Measurements from ENCODE around the gene MRPL37.

Gene MRPL37

GRCh38 chr1:54237586-54237985 is 37.6 kb downstream of the MRPL37 start:
- H3K9me3 Mint-ChIP-seq: no peaks in the 10 kb centered on the region
- no peak overlapping the region for H3K27ac Mint-ChIP-seq
- H3K36me3 Mint-ChIP-seq (ENCODE audit: low read depth): peaks cover 19% of the 10 kb centered on the region
- H3K27me3 Mint-ChIP-seq: no peaks in the 10 kb centered on the region
- no peak overlapping the region for H3K4me3 Mint-ChIP-seq
- no peaks in the 10 kb centered on the region for H3K4me1 Mint-ChIP-seq (ENCODE audit: low read depth)

GRCh38 chr1:54238353-54239034 is 38.5 kb downstream of the MRPL37 start:
- no peak overlapping the region for H3K4me3 Mint-ChIP-seq
- H3K4me1 Mint-ChIP-seq (ENCODE audit: low read depth): no peaks in the 10 kb centered on the region
- H3K27me3 Mint-ChIP-seq: no peaks in the 10 kb centered on the region
- peaks cover 19% of the 10 kb centered on the region for H3K36me3 Mint-ChIP-seq (ENCODE audit: low read depth)
- H3K27ac Mint-ChIP-seq: no peak overlapping the region
- no peaks in the 10 kb centered on the region for H3K9me3 Mint-ChIP-seq

DNA sequence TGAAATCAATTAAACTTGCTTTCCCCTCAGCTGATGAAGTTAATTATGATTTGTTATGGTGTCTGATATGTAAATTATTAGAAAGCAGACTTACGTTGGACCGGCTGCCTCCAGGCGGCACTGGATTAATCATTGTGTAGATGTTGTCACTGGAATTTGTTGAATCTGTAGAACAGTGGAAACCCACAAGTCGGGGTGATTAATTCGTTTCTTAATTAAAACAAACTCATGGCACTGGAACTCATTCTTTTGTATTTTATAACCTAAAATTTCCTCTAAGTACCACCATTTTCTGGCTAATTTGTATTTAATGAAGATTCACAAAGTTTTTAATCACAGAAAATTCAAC is 39.0 kb downstream of the MRPL37 start:
- Mint-ChIP-seq H3K4me3 (no peak overlapping the region), H3K27ac (no peak overlapping the region), H3K4me1 (ENCODE audit: low read depth) (no peaks in the 10 kb centered on the region), H3K27me3 (no peaks in the 10 kb centered on the region), H3K36me3 (ENCODE audit: low read depth) (peaks cover 19% of the 10 kb centered on the region), H3K9me3 (no peaks in the 10 kb centered on the region)

- Mint-ChIP-seq H3K27me3 (no peaks in the 10 kb centered on the region), H3K9me3 (no peaks in the 10 kb centered on the region), H3K4me3 (no peak overlapping the region), H3K4me1 (ENCODE audit: low read depth) (no peaks in the 10 kb centered on the region), H3K36me3 (ENCODE audit: low read depth) (peaks cover 19% of the 10 kb centered on the region), H3K27ac (no peak overlapping the region)
Measured at GRCh38 chr1:54239631-54240031, 39.7 kb downstream of the MRPL37 start.

DNA sequence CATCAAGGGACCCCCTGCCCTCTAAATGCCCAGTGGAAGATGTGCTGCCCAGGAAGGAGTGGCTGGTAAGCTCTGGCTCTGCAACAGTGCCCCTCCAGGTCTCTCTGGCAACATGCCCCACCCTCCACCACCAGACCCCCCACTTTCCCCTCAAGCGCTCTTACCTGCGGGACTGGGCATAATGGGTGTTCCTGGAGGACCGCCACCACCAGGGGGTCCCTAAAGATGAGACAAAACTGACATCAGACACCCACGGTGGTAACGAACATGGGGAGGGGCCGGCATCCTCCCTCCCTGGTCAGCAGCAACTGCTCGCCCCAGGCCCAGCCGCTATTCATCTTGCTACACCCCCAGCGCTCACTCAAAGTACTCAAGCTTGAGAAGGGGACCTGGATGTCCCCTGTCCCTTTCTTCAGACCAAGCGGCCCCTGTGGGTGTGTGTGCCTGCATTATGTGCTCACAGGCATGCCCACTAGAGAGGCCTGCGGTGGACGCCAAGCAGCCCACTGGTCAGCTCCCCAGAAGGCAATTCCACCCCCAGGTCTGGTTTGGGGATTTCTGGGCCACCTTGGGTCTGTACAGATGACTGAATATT is 40.9 kb downstream of the MRPL37 start:
- Mint-ChIP-seq H3K9me3 (no peaks in the 10 kb centered on the region), H3K27ac (no peak overlapping the region)

GRCh38 chr1:54241364-54241763 is 41.4 kb downstream of the MRPL37 start:
- Mint-ChIP-seq H3K4me1 (ENCODE audit: low read depth) (no peaks in the 10 kb centered on the region), H3K9me3 (no peaks in the 10 kb centered on the region), H3K27me3 (no peaks in the 10 kb centered on the region), H3K36me3 (ENCODE audit: low read depth) (peaks cover 14% of the 10 kb centered on the region), H3K4me3 (no peak overlapping the region), H3K27ac (no peak overlapping the region)

More for the DNA sequence above, 40.9 kb downstream of the MRPL37 start:
- Mint-ChIP-seq H3K36me3 (ENCODE audit: low read depth) (peaks cover 15% of the 10 kb centered on the region), H3K27me3 (no peaks in the 10 kb centered on the region), H3K4me1 (ENCODE audit: low read depth) (no peaks in the 10 kb centered on the region), H3K4me3 (no peak overlapping the region)

GRCh38 chr1:54243022-54243421 is 43.1 kb downstream of the MRPL37 start:
- H3K9me3 Mint-ChIP-seq: no peaks in the 10 kb centered on the region
- no peaks in the 10 kb centered on the region for H3K36me3 Mint-ChIP-seq (ENCODE audit: low read depth)
- no peak overlapping the region for H3K4me3 Mint-ChIP-seq

GRCh38 chr1:54244655-54245054 is 44.7 kb downstream of the MRPL37 start:
- Mint-ChIP-seq H3K4me3 (no peak overlapping the region), H3K4me1 (ENCODE audit: low read depth) (no peaks in the 10 kb centered on the region)

More at GRCh38 chr1:54243022-54243421, 43.1 kb downstream of the MRPL37 start:
- Mint-ChIP-seq H3K4me1 (ENCODE audit: low read depth) (no peaks in the 10 kb centered on the region), H3K27ac (peak overlapping the region; percentile 38), H3K27me3 (no peaks in the 10 kb centered on the region)

DNA sequence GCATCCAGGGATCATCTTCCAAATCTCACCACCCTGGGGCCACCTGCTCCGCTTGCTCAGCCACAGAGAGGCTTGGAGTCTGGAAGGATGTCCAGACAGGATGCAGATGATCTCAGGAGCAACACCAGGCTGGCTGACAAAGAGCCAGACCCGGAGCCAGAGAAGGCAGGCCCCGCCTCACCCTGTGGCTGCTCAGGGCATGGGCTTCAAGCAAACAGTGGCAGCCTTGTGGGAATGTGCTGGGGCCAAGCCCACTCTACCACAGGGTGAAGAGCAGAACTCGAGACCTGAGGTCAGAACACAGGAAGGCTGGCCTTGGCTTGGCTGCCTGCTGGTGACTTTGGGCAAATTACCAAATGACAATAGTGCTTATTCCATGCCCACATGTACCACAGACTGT is 45.5 kb downstream of the MRPL37 start:
- Mint-ChIP-seq H3K36me3 (ENCODE audit: low read depth) (no peaks in the 10 kb centered on the region), H3K4me1 (ENCODE audit: low read depth) (no peaks in the 10 kb centered on the region), H3K27me3 (no peaks in the 10 kb centered on the region), H3K4me3 (no peak overlapping the region), H3K9me3 (no peaks in the 10 kb centered on the region), H3K27ac (no peak overlapping the region)

More at GRCh38 chr1:54244655-54245054, 44.7 kb downstream of the MRPL37 start:
- Mint-ChIP-seq H3K27ac (no peak overlapping the region), H3K36me3 (ENCODE audit: low read depth) (no peaks in the 10 kb centered on the region), H3K27me3 (no peaks in the 10 kb centered on the region), H3K9me3 (no peaks in the 10 kb centered on the region)

DNA sequence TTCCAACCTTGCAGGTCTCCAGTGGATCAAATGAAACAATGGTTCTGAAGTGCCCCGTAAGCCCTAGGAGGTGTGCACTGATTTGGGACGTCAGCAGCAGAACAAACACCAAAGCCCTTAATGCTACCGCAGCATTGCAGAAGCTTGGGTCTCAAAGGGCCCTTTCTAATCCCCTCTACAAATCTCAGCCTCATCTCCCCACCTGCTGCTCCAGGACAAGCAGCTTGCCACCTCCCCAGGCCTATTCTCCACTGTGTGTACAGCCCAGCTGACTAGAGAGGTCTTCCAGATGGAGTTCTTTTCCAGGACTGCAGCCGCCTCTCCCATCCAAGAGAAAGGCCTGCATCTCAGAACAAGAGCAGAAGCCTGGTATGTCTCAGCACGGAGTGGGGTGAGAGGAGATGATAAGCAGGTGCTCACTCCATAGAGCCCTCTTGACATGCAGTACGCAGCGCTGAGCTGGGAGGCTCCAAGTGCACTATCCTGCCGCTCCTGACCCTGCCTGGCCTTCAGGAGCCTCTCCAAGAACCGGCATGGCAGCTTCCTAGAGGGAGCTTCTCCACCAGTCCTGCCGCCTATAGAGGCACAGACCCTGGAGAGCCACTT is 46.3 kb downstream of the MRPL37 start:
- H3K27ac Mint-ChIP-seq: no peak overlapping the region
- no peak overlapping the region for H3K4me3 Mint-ChIP-seq
- no peaks in the 10 kb centered on the region for H3K36me3 Mint-ChIP-seq (ENCODE audit: low read depth)
- H3K4me1 Mint-ChIP-seq (ENCODE audit: low read depth): no peaks in the 10 kb centered on the region
- H3K27me3 Mint-ChIP-seq: no peaks in the 10 kb centered on the region
- H3K9me3 Mint-ChIP-seq: no peaks in the 10 kb centered on the region

GRCh38 chr1:54247863-54248515 is 48.0 kb downstream of the MRPL37 start:
- Mint-ChIP-seq H3K9me3 (no peaks in the 10 kb centered on the region), H3K4me3 (no peak overlapping the region), H3K27me3 (no peaks in the 10 kb centered on the region), H3K36me3 (ENCODE audit: low read depth) (no peaks in the 10 kb centered on the region), H3K4me1 (ENCODE audit: low read depth) (no peaks in the 10 kb centered on the region), H3K27ac (no peak overlapping the region)

DNA sequence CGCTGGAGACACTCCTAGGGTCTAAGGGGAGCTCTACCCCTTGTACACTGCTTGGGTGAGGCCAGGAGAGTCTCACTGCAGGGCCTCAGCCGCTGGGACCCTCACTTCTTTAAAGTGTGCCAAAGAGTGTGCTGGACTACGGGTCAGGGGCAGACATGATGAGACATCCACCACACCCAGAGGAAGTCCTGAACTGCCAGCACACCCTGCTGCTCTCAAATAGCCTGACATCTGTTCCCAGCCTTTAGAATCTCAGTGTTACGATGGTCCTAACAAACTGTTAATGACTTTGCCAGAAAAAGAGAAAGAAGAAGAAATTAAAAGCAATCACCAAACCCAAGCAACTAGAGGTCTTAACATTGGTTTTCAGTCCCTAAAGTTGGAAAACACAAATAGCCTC is 49.0 kb downstream of the MRPL37 start:
- Mint-ChIP-seq H3K9me3 (no peaks in the 10 kb centered on the region), H3K27ac (no peak overlapping the region), H3K36me3 (ENCODE audit: low read depth) (no peaks in the 10 kb centered on the region), H3K4me1 (ENCODE audit: low read depth) (no peaks in the 10 kb centered on the region), H3K27me3 (no peaks in the 10 kb centered on the region), H3K4me3 (no peak overlapping the region)

GRCh38 chr1:54249819-54250435 is 50.0 kb downstream of the MRPL37 start:
- no peak overlapping the region for H3K4me3 Mint-ChIP-seq
- no peaks in the 10 kb centered on the region for H3K9me3 Mint-ChIP-seq
- H3K27ac Mint-ChIP-seq: no peak overlapping the region
- no peaks in the 10 kb centered on the region for H3K27me3 Mint-ChIP-seq
- no peaks in the 10 kb centered on the region for H3K4me1 Mint-ChIP-seq (ENCODE audit: low read depth)
- no peaks in the 10 kb centered on the region for H3K36me3 Mint-ChIP-seq (ENCODE audit: low read depth)

GRCh38 chr1:54250670-54251069 is 50.7 kb downstream of the MRPL37 start:
- Mint-ChIP-seq H3K27me3 (no peaks in the 10 kb centered on the region), H3K27ac (no peak overlapping the region), H3K36me3 (ENCODE audit: low read depth) (no peaks in the 10 kb centered on the region), H3K9me3 (no peaks in the 10 kb centered on the region), H3K4me3 (no peak overlapping the region), H3K4me1 (ENCODE audit: low read depth) (no peaks in the 10 kb centered on the region)

GRCh38 chr1:54252371-54252936 is 52.5 kb downstream of the MRPL37 start:
- H3K27ac Mint-ChIP-seq: no peak overlapping the region
- no peak overlapping the region for H3K4me3 Mint-ChIP-seq
- H3K4me1 Mint-ChIP-seq (ENCODE audit: low read depth): no peaks in the 10 kb centered on the region
- H3K9me3 Mint-ChIP-seq: no peaks in the 10 kb centered on the region
- H3K36me3 Mint-ChIP-seq (ENCODE audit: low read depth): peaks cover 4% of the 10 kb centered on the region
- no peaks in the 10 kb centered on the region for H3K27me3 Mint-ChIP-seq
